CD14-positive monocyte (primary cell): ENCODE data around the gene KRT82. TPM values are rescaled to one million over a fixed set of nuclear protein-coding genes. Genes with fewer than 3 reads are reported as not detected.

Experiments
- DNase-seq, 3 donors: peaks; one replicate each; pipeline ENCODE4 v3.0.0-alpha.2; 2011 to 2022
- H2AFZ ChIP-seq: 2 replicates; pipeline ENCODE4 v1.6.0; 2012; ENCODE audit warnings: mild to moderate bottlenecking, low read depth, low read length, inconsistent platforms; ENCODE audit not compliant: insufficient read depth, poor library complexity, severe bottlenecking
- H3K27ac ChIP-seq, 2 donors: 1 replicate in 1 of 2; 2 replicates in 1 of 2; pipeline ENCODE4 v1.5.1; 2012 to 2013; ENCODE audit warnings: low read length in 2 of 2, control low read depth in 1 of 2, inconsistent platforms in 1 of 2, low read depth in 1 of 2, mild to moderate bottlenecking in 1 of 2
- H3K27me3 ChIP-seq, 2 donors: one replicate each; pipeline versions ENCODE4 v1.6.0 to v1.6.1; 2011 to 2013; ENCODE audit warnings: low read length in 2 of 2; ENCODE audit not compliant: control insufficient read depth in 2 of 2, insufficient read depth in 2 of 2
- H3K36me3 ChIP-seq, 2 donors: replicated peaks in 1 of 2; 1 replicate in 1 of 2; 2 replicates in 1 of 2; pipeline versions ENCODE4 v1.5.1 to v1.6.1; 2012 to 2013; ENCODE audit warnings: low read length in 2 of 2, control low read depth in 1 of 2, inconsistent platforms in 1 of 2, mild to moderate bottlenecking in 1 of 2; ENCODE audit not compliant: insufficient read depth in 2 of 2, control insufficient read depth in 1 of 2
- H3K4me1 ChIP-seq, 2 donors: 1 replicate in 1 of 2; 2 replicates in 1 of 2; pipeline versions ENCODE4 v1.5.1 to v1.6.1; 2012 to 2013; ENCODE audit warnings: low read length in 2 of 2, control low read depth in 1 of 2, inconsistent platforms in 1 of 2, mild to moderate bottlenecking in 1 of 2, moderate library complexity in 1 of 2; ENCODE audit not compliant: insufficient read depth in 2 of 2, control insufficient read depth in 1 of 2
- H3K4me2 ChIP-seq: replicated peaks from 2 replicates; pipeline ENCODE3; 2012; ENCODE audit warnings: low read length, moderate library complexity, mild to moderate bottlenecking; ENCODE audit not compliant: poor library complexity, severe bottlenecking; ENCODE audit errors: extremely low read depth
- H3K4me3 ChIP-seq, 3 experiments: fragments of 200-600 bp in 1 of 3; sonication (generic) in 1 of 3; replicated peaks in 1 of 3; 1 replicate in 2 of 3; 2 replicates in 1 of 3; pipeline ENCODE4 v1.5.1; 2011 to 2013; ENCODE audit warnings: low read length in 3 of 3, mild to moderate bottlenecking in 3 of 3, control low read depth in 2 of 3, low read depth in 2 of 3, inconsistent platforms in 1 of 3, moderate library complexity in 1 of 3
- H3K79me2 ChIP-seq: 2 replicates; pipeline ENCODE4 v1.6.0; 2012; ENCODE audit warnings: mild to moderate bottlenecking, control low read depth, inconsistent platforms, low read length, moderate library complexity; ENCODE audit not compliant: insufficient read depth
- H3K9ac ChIP-seq: 2 replicates; pipeline ENCODE4 v1.6.0; 2017; ENCODE audit warnings: low read length, mild to moderate bottlenecking; ENCODE audit not compliant: insufficient read depth, poor library complexity, severe bottlenecking
- H3K9me3 ChIP-seq, 2 donors: replicated peaks in 1 of 2; 1 replicate in 1 of 2; 2 replicates in 1 of 2; pipeline versions ENCODE4 v1.5.1 to v1.6.1; 2012 to 2013; ENCODE audit warnings: low read length in 2 of 2, control low read depth in 1 of 2; ENCODE audit not compliant: control insufficient read depth in 1 of 2, insufficient read depth in 1 of 2
- H4K20me1 ChIP-seq: 2 replicates; pipeline ENCODE4 v1.6.0; 2012; ENCODE audit warnings: mild to moderate bottlenecking, low read length, control low read depth, moderate library complexity; ENCODE audit not compliant: insufficient read depth
- H3K27ac Mint-ChIP-seq, 7 donors: one replicate each; pipeline ENCODE4 v1.8.0; 2020; ENCODE audit warnings: mild to moderate bottlenecking in 7 of 7, mixed read lengths in 7 of 7, moderate library complexity in 6 of 7, inconsistent platforms in 2 of 7
- H3K27me3 Mint-ChIP-seq, 3 donors: one replicate each; pipeline ENCODE4 v1.8.0; 2021 to 2022; ENCODE audit warnings: low read depth in 3 of 3, mild to moderate bottlenecking in 3 of 3, mixed read lengths in 3 of 3, moderate library complexity in 3 of 3, inconsistent platforms in 1 of 3
- H3K36me3 Mint-ChIP-seq, 2 donors: one replicate each; pipeline ENCODE4 v1.8.0; 2020; ENCODE audit warnings: mixed read lengths in 2 of 2, inconsistent platforms in 1 of 2, mild to moderate bottlenecking in 1 of 2
- H3K4me1 Mint-ChIP-seq: one replicate; pipeline ENCODE4 v1.8.0; 2020; ENCODE audit warnings: mild to moderate bottlenecking, mixed read lengths
- H3K4me3 Mint-ChIP-seq, 2 donors: one replicate each; pipeline ENCODE4 v1.8.0; 2020; ENCODE audit warnings: mild to moderate bottlenecking in 2 of 2, mixed read lengths in 2 of 2, moderate library complexity in 1 of 2
- H3K9me3 Mint-ChIP-seq, 7 donors: one replicate each; pipeline ENCODE4 v1.8.0; 2020 to 2022; ENCODE audit warnings: mixed read lengths in 7 of 7, mild to moderate bottlenecking in 6 of 7, moderate library complexity in 6 of 7, inconsistent platforms in 2 of 7
- CTCF ChIP-seq: fragments of 200-600 bp; IDR thresholded peaks from one replicate; pipeline ENCODE4 v1.8.0; 2022; ENCODE audit warnings: antibody characterized with exemption, mild to moderate bottlenecking
- WGBS: methylation state at CpG from one replicate; pipeline ENCODE4 v1.1.5; 2013; ENCODE audit warnings: missing lambda C conversion rate; ENCODE audit not compliant: insufficient coverage; 5-methylcytosine and 5-hydroxymethylcytosine counted together
- intact Hi-C, 2 donors: fragments of 100-400 bp; cut with micrococcal nuclease; formaldehyde crosslinking; loops; one replicate each; pipeline versions ENCODE4 v1.15.0 to v1.15.1; 2023
- polyA plus RNA-seq, 3 donors: library from polyadenylated mRNA; depleted of rRNA in 1 of 3; unstranded in 2 of 3; stranded (reverse) in 1 of 3; fragments of 300-500 nt in 2 of 3; fragments of >200 nt in 1 of 3; fragmentation: Illumina TruSeq in 2 of 3; gene quantifications; 1 replicate in 2 of 3; 2 replicates in 1 of 3; pipeline ENCODE4 v1.2.3, GENCODE V29; 2012 to 2021

KRT82 gene
- polyA plus RNA-seq, 3 donors, result not detected

- 85% methylated on average over 7 of the region's 12 CpGs for WGBS
- H2AFZ ChIP-seq, result no peak overlapping the region
- no peak overlapping the region for H3K4me2 ChIP-seq
- DNase-seq, result no peak
- H3K27ac ChIP-seq, result no peak overlapping the region
- H3K36me3 ChIP-seq, result no peaks in the 10 kb centered on the region
- Mint-ChIP-seq H3K4me3 (no peak overlapping the region), H3K27ac (no peak overlapping the region), H3K9me3 (no peaks in the 10 kb centered on the region), H3K27me3 (peaks cover 3 to 21% (median 10%) of the 10 kb centered on the region in 3 donors), H3K4me1 (no peaks in the 10 kb centered on the region), H3K36me3 (no peaks in the 10 kb centered on the region)
- no peaks in the 10 kb centered on the region for H3K9me3 ChIP-seq
- intact Hi-C loops, result no loop called here
- H3K27me3 ChIP-seq, result no peaks in the 10 kb centered on the region
- TF ChIP-seq CTCF, result no peak
- no peaks in the 10 kb centered on the region for H4K20me1 ChIP-seq
- H3K79me2 ChIP-seq, result no peaks in the 10 kb centered on the region
- H3K9ac ChIP-seq, result no peak overlapping the region
- no peaks in the 10 kb centered on the region for H3K4me1 ChIP-seq
- H3K4me3 ChIP-seq, result no peak overlapping the region
Observed at GRCh38 chr12:52433501-52434080, 27.5 kb upstream of the KRT82 start.

GRCh38 chr12:52432559-52433207, 26.5 kb upstream of the KRT82 start:
- no peak overlapping the region for H3K9ac ChIP-seq
- H3K79me2 ChIP-seq, result no peaks in the 10 kb centered on the region
- no peak overlapping the region for H3K4me2 ChIP-seq
- no peaks in the 10 kb centered on the region for H3K36me3 ChIP-seq
- no peaks in the 10 kb centered on the region for H3K9me3 ChIP-seq
- H4K20me1 ChIP-seq, result no peaks in the 10 kb centered on the region
- H3K27me3 Mint-ChIP-seq, result peaks cover 3 to 25% (median 8%) of the 10 kb centered on the region in 3 donors
- DNase-seq, result no peak
- H3K27ac ChIP-seq, result no peak overlapping the region
- no peak overlapping the region for H3K4me3 ChIP-seq
- H3K36me3 Mint-ChIP-seq, result no peaks in the 10 kb centered on the region
- no peaks in the 10 kb centered on the region for H3K4me1 ChIP-seq
- TF ChIP-seq CTCF, result no peak
- intact Hi-C loops, result no loop called here
- no peaks in the 10 kb centered on the region for H3K27me3 ChIP-seq
- 94% methylated on average over 5 of the region's 6 CpGs for WGBS
- peak overlapping the region in 1 of 7 donors; percentile 4 for H3K27ac Mint-ChIP-seq
- no peaks in the 10 kb centered on the region for H3K4me1 Mint-ChIP-seq
- H3K4me3 Mint-ChIP-seq, result peak overlapping the region in 1 of 2 donors; percentile 11
- no peak overlapping the region for H2AFZ ChIP-seq
- no peaks in the 10 kb centered on the region for H3K9me3 Mint-ChIP-seq
